Tibial artery (tissue), 4 donors: ENCODE measurements around the gene ARL14.

Source experiments
- DNase-seq, 2 donors: peaks; one replicate each; pipeline ENCODE4 v3.0.0-alpha.2; 2019
- H3K27ac ChIP-seq, 2 donors: fragments of 200-600 bp; sonication (generic) in 1 of 2; 1 replicate in 1 of 2; 2 replicates in 1 of 2; pipeline ENCODE4 v1.5.1; 2018 to 2019; ENCODE audit warnings: mild to moderate bottlenecking in 1 of 2
- H3K27me3 ChIP-seq, 2 donors: fragments of 200-600 bp; sonication (generic) in 1 of 2; one replicate each; pipeline versions ENCODE4 v1.5.1 to v1.6.0; 2016 to 2019
- H3K36me3 ChIP-seq, 3 donors: fragments of 200-600 bp; sonication (generic) in 2 of 3; one replicate each; pipeline ENCODE4 v1.5.1; 2016 to 2019; ENCODE audit warnings: mild to moderate bottlenecking in 2 of 3
- H3K4me1 ChIP-seq, 4 donors: fragments of 200-600 bp; sonication (generic) in 2 of 4; 1 replicate in 3 of 4; 2 replicates in 1 of 4; pipeline ENCODE4 v1.5.1; 2016 to 2019
- H3K4me3 ChIP-seq, 2 donors: fragments of 200-600 bp; sonication (generic) in 1 of 2; 1 replicate in 1 of 2; 2 replicates in 1 of 2; pipeline ENCODE4 v1.5.1; 2018 to 2019; ENCODE audit warnings: mild to moderate bottlenecking in 2 of 2
- H3K9me3 ChIP-seq, 3 donors: fragments of 200-600 bp; sonication (generic) in 1 of 3; one replicate each; pipeline ENCODE4 v1.5.1; 2016 to 2019
- intact Hi-C: fragments of 100-400 bp; cut with DNase I; formaldehyde crosslinking; loops from one replicate; pipeline ENCODE4 v1.15.0; 2023; ENCODE audit warnings: low total_unique reads
- TF ChIP-seq, protein P1 (sequence below), 2 experiments: fragments of 200-600 bp in 1 of 2; fragments of 450-650 bp in 1 of 2; IDR thresholded peaks; one replicate each; pipeline ENCODE4 v1.5.1; 2017 to 2019; ENCODE audit warnings: antibody characterized with exemption in 2 of 2, mild to moderate bottlenecking in 1 of 2, moderate library complexity in 1 of 2

ARL14 gene

DNA sequence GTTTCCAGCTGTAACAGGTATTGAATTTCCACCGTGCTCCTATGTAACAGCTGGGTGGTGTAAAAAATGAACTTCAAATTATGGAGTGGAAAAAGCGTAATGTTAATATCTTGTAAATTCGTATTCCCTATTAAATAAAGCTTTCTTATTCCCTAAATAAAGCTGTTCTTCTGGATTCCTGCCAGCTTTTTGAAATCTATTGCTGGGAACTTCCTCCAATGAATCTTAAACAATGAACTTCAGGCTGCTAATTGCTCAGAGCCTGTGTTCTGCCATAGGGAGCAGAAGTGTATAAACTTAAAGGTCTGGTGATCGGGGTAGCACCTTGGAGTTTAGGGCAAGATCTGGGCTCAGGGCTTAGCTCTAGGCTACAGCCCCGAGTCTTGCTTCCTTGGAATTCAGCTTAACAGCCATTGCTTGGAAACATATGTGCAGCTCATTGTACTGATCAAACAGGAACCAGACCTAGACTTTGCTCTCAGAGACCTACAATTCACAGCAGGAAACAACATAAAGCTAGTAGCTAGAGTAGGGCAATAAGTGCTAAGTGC, 1.4 kb downstream of the ARL14 start:
- no peaks in the 10 kb centered on the region for H3K36me3 ChIP-seq
- intact Hi-C loops, result no loop called here
- no peaks in the 10 kb centered on the region for H3K4me1 ChIP-seq
- TF ChIP-seq, protein P1, sequence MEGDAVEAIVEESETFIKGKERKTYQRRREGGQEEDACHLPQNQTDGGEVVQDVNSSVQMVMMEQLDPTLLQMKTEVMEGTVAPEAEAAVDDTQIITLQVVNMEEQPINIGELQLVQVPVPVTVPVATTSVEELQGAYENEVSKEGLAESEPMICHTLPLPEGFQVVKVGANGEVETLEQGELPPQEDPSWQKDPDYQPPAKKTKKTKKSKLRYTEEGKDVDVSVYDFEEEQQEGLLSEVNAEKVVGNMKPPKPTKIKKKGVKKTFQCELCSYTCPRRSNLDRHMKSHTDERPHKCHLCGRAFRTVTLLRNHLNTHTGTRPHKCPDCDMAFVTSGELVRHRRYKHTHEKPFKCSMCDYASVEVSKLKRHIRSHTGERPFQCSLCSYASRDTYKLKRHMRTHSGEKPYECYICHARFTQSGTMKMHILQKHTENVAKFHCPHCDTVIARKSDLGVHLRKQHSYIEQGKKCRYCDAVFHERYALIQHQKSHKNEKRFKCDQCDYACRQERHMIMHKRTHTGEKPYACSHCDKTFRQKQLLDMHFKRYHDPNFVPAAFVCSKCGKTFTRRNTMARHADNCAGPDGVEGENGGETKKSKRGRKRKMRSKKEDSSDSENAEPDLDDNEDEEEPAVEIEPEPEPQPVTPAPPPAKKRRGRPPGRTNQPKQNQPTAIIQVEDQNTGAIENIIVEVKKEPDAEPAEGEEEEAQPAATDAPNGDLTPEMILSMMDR (IDR thresholded peaks at IDR 0.05), result no peak
- no peak overlapping the region for H3K27ac ChIP-seq
- no peaks in the 10 kb centered on the region for H3K9me3 ChIP-seq
- no peaks in the 10 kb centered on the region for H3K27me3 ChIP-seq
- H3K4me3 ChIP-seq, result no peak overlapping the region
- DNase-seq, result no peak

DNA sequence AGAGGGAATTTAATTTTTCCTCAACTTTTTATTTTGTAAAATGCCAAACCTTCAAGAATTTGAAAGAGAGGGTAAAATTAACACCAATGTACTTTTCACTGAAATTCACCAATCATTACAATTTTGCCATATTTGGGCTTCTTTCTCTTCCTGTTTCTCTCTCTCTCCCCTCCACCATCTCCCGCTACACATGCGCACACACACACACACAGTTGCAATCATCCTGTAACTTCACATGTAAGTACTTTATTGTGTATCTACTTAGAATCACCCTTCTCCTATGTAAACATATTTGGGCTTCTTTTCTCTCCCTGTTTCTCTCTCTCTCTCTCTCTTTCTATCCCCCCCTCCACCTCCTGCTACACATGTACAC, 7.4 kb downstream of the ARL14 start:
- Histone ChIP-seq H3K27ac (no peak overlapping the region), H3K4me1 (no peaks in the 10 kb centered on the region), H3K27me3 (no peaks in the 10 kb centered on the region), H3K9me3 (no peaks in the 10 kb centered on the region), H3K4me3 (no peak overlapping the region), H3K36me3 (no peaks in the 10 kb centered on the region)
- TF ChIP-seq, protein P1 (IDR thresholded peaks at IDR 0.05), result no peak
- intact Hi-C loops, result no loop called here
- no peak for DNase-seq

DNA sequence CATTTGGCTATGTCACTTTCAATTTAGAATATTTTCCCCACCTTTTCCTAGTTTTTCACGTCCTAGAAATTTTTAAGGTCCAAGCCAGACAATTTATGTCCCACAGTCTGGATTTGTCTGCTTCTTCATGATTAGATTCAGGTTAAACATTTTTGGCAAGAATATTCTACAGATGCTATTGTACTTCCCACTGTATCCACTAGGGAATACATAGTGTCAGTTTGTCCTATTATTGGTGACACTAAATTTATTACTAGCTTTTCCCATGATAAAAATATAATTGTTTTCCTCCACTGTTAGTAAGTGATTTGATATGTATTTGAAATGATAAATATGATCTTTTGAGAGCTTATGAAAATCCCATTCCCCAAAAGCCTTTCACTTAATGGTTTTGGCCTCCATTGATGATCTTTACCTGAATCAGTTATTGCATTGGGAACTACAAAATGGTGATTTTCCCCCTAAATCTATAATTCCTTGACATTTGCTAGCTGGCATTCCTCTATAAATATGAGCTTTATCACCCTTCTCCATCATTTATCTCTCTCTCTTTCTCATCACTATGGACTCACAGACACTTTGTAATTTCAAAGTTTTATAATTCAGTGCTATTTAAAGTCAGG, 8.3 kb downstream of the ARL14 start:
- Histone ChIP-seq H3K27me3 (no peaks in the 10 kb centered on the region), H3K36me3 (no peaks in the 10 kb centered on the region), H3K9me3 (no peaks in the 10 kb centered on the region), H3K4me1 (no peaks in the 10 kb centered on the region), H3K27ac (no peak overlapping the region), H3K4me3 (no peak overlapping the region)
- TF ChIP-seq, protein P1 (IDR thresholded peaks at IDR 0.05), result no peak
- DNase-seq, result no peak
- intact Hi-C loops, result no loop called here

DNA sequence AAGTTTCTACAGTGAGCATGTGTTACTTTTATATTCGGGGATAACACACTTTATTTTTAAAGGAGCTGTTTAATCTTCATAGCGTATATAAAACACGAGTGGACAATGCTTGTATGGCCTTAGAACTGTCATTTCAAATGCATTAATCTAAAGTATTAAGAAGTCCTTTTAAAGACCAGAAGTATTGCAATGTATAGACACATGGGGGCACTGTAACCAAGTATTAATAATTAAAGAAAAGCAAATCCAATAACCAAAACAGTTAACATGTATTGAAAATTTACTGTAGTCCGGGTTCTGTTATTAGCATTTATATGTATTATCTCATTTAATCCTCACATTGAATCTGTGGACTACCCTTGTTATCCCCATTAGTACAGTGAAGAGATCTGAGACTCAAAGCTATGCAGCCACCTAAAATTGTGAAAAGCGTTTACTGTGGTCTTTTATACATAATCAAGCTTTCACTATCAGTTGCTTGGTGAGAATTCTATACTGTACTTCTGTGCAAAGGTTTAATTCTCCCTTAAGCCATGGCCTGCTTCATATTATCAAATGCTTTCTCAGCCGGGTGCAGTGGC, 10.1 kb downstream of the ARL14 start:
- DNase-seq, result no peak
- Histone ChIP-seq H3K27me3 (no peaks in the 10 kb centered on the region), H3K27ac (no peak overlapping the region), H3K9me3 (no peaks in the 10 kb centered on the region), H3K4me1 (no peaks in the 10 kb centered on the region), H3K36me3 (no peaks in the 10 kb centered on the region), H3K4me3 (no peak overlapping the region)
- TF ChIP-seq, protein P1 (IDR thresholded peaks at IDR 0.05), result peak in 1 of 2 experiments; percentile 10
- intact Hi-C loops, result no loop called here

DNA sequence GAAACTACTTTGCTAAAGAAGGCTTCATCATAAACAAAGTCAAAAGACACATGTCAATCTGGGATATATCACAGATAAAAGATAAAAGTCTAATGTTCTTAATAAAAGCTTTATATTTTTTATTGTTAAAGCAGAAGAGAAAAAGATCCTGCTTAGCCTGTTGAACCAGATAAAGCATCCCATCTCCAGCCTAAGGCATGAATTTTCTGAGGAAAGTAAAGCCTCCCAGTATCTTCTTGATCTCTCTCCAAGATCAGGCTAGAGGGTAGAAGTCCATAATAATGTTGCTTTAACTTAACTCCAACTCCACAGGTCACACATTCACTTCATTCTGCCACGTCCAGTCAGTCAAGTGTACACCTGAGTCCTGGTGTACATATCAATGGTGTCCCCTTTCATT, 14.2 kb downstream of the ARL14 start:
- no peak overlapping the region for H3K27ac ChIP-seq
- H3K4me1 ChIP-seq, result no peaks in the 10 kb centered on the region
- TF ChIP-seq, protein P1 (IDR thresholded peaks at IDR 0.05), result no peak
- no peaks in the 10 kb centered on the region for H3K36me3 ChIP-seq
- no peak for DNase-seq
- H3K9me3 ChIP-seq, result no peaks in the 10 kb centered on the region
- H3K4me3 ChIP-seq, result no peak overlapping the region
- no peaks in the 10 kb centered on the region for H3K27me3 ChIP-seq
- intact Hi-C loops, result no loop called here
